SU-DHL-6 (cell line): ENCODE measurements around the gene ANKS4B.

ENCODE experiments used
- EZH2phosphoT487 ChIP-seq: fragments of 200-600 bp; sonication (generic), shearing (Covaris generic); conservative IDR thresholded peaks from 2 replicates; pipeline ENCODE4 v1.6.1; 2018; ENCODE audit warnings: mild to moderate bottlenecking, antibody characterized with exemption, low read length, moderate library complexity, mixed read lengths
- TF ChIP-seq, protein P1 (sequence below): fragments of 200-600 bp; sonication (generic); IDR thresholded peaks from one replicate; pipeline ENCODE4 v1.5.1; 2017; ENCODE audit warnings: antibody characterized with exemption, mild to moderate bottlenecking, low read length, moderate library complexity; ENCODE audit not compliant: insufficient read depth, poor library complexity, severe bottlenecking

DNA sequence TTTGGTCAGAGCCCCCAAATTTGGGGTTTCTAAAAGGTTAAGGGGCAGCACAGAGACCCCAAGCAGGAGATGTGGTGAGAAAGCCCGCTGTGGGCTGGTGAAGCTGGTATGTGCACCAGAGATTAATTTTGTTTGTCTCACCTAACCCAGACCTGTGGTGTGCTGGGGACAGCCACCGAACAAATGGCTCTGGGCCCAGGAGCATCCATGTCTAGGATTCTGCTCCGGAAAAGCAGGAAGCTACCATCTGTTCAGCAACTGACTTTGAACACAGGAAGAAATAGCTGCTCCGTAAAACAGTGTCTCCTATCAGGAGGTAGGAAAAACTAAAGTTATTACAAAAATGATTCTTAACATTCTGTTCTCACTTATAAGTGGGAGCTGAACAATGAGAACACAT lies 19.4 kb upstream of the ANKS4B start:
- TF ChIP-seq, protein P1, sequence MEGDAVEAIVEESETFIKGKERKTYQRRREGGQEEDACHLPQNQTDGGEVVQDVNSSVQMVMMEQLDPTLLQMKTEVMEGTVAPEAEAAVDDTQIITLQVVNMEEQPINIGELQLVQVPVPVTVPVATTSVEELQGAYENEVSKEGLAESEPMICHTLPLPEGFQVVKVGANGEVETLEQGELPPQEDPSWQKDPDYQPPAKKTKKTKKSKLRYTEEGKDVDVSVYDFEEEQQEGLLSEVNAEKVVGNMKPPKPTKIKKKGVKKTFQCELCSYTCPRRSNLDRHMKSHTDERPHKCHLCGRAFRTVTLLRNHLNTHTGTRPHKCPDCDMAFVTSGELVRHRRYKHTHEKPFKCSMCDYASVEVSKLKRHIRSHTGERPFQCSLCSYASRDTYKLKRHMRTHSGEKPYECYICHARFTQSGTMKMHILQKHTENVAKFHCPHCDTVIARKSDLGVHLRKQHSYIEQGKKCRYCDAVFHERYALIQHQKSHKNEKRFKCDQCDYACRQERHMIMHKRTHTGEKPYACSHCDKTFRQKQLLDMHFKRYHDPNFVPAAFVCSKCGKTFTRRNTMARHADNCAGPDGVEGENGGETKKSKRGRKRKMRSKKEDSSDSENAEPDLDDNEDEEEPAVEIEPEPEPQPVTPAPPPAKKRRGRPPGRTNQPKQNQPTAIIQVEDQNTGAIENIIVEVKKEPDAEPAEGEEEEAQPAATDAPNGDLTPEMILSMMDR, result no peak
- no peak for TF ChIP-seq EZH2phosphoT487
